A673 (cell line): Measurements from ENCODE around the gene KRTAP19-4. TPM values are rescaled to one million over a fixed set of nuclear protein-coding genes. Genes with fewer than 3 reads are reported as not detected.

Experiments
- BruUV-seq: library from RNA; stranded (reverse); fragments of 400-500 nt; replicated peaks from 2 replicates; lab custom pipeline; 2021; lab: Mats Ljungman, UMichigan
- CTCF ChIA-PET: fragments of 300-600 bp; sonication (Branson Sonifier 250); formaldehyde crosslinking; loops from one replicate; lab custom pipeline; 2022; ENCODE audit warnings: antibody characterized with exemption; lab: Charles Lee
- POLR2A ChIA-PET: fragments of 300-600 bp; sonication (Branson Sonifier 250); formaldehyde crosslinking; loops from one replicate; lab custom pipeline; 2022; ENCODE audit warnings: antibody characterized with exemption; ENCODE audit not compliant: low non-redundant PET; lab: Charles Lee
- DNase-seq: peaks from one replicate; pipeline ENCODE4 v3.0.0-alpha.2; 2015; ENCODE audit warnings: low spot score
- H3K27ac ChIP-seq: fragments of 200-600 bp; sonication (generic); 2 replicates; pipeline ENCODE4 v1.5.1; 2016; ENCODE audit warnings: mixed run types, low read depth, mild to moderate bottlenecking, mixed read lengths, antibody characterized with exemption, low read length; ENCODE audit not compliant: poor library complexity, severe bottlenecking
- H3K27me3 ChIP-seq: fragments of 200-600 bp; sonication (generic); replicated peaks from 2 replicates; pipeline ENCODE4 v1.6.1; 2017; ENCODE audit warnings: mixed run types, low read depth, mild to moderate bottlenecking, mixed read lengths, antibody characterized with exemption, low read length; ENCODE audit not compliant: insufficient read depth, poor library complexity
- H3K36me3 ChIP-seq: fragments of 200-600 bp; sonication (generic); 2 replicates; pipeline ENCODE4 v1.6.1; 2016; ENCODE audit warnings: mixed run types, mild to moderate bottlenecking, mixed read lengths, antibody characterized with exemption, low read length; ENCODE audit not compliant: insufficient read depth, poor library complexity, severe bottlenecking
- H3K4me1 ChIP-seq: fragments of 200-600 bp; sonication (generic); 2 replicates; pipeline ENCODE4 v1.6.1; 2017; ENCODE audit warnings: mixed run types, mild to moderate bottlenecking, mixed read lengths, antibody characterized with exemption, low read length; ENCODE audit not compliant: insufficient read depth, poor library complexity, severe bottlenecking
- H3K4me3 ChIP-seq: fragments of 200-600 bp; sonication (generic); 2 replicates; pipeline ENCODE4 v1.5.1; 2016; ENCODE audit warnings: low read depth, mixed run types, mild to moderate bottlenecking, mixed read lengths, low read length; ENCODE audit not compliant: poor library complexity, severe bottlenecking
- H3K9me3 ChIP-seq: fragments of 200-600 bp; sonication (generic); 2 replicates; pipeline ENCODE4 v1.6.1; 2016; ENCODE audit warnings: mixed run types, low read depth, mild to moderate bottlenecking, mixed read lengths, antibody characterized with exemption, low read length; ENCODE audit not compliant: poor library complexity, severe bottlenecking
- EZH2 ChIP-seq: fragments of 200-600 bp; sonication (generic); IDR thresholded peaks from 2 replicates; pipeline ENCODE4 v1.6.1; 2017; ENCODE audit warnings: borderline replicate concordance, low read depth, mild to moderate bottlenecking, mixed read lengths, antibody characterized with exemption, low read length; ENCODE audit not compliant: poor library complexity, severe bottlenecking
- intact Hi-C: fragments of 100-400 bp; cut with micrococcal nuclease; formaldehyde crosslinking; loops from one replicate; pipeline ENCODE4 v1.10.0; 2022; ENCODE audit not compliant: unreplicated experiment
- total RNA-seq: library from RNA; stranded (reverse); gene quantifications from 2 replicates; pipeline ENCODE4 v1.2.3, GENCODE V29; 2021
- TF ChIP-seq, protein P1 (sequence below): fragments of 300-800, 200-600 bp; sonication (generic); conservative IDR thresholded peaks from 2 replicates; pipeline ENCODE4 v1.5.1; 2017; ENCODE audit warnings: low read depth, mild to moderate bottlenecking, antibody characterized with exemption, low read length, moderate library complexity, mixed read lengths

KRTAP19-4 gene
- total RNA-seq, 1 experiment from 2014 or later, result not detected

GRCh38 chr21:30491963-30492428 is 5.0 kb downstream of the KRTAP19-4 start, which contains the start of gene KRTAP19-3:
KRTAP19-3 (minus strand) TSS chr21:30492013; CDS start chr21:30491957, 56 bp downstream.
- DNase-seq, result no peak
- ChIA-PET CTCF (no interaction called here), POLR2A (no interaction called here)
- Histone ChIP-seq H3K36me3 (no peaks in the 10 kb centered on the region), H3K4me1 (no peaks in the 10 kb centered on the region), H3K27ac (no peak within 1 kb of the TSS), H3K27me3 (no peaks in the 10 kb centered on the region), H3K4me3 (no peak within 1 kb of the TSS), H3K9me3 (peaks cover 5% of the 10 kb centered on the region)
- BruUV-seq, result no TSS peak
- TF ChIP-seq, protein P1, sequence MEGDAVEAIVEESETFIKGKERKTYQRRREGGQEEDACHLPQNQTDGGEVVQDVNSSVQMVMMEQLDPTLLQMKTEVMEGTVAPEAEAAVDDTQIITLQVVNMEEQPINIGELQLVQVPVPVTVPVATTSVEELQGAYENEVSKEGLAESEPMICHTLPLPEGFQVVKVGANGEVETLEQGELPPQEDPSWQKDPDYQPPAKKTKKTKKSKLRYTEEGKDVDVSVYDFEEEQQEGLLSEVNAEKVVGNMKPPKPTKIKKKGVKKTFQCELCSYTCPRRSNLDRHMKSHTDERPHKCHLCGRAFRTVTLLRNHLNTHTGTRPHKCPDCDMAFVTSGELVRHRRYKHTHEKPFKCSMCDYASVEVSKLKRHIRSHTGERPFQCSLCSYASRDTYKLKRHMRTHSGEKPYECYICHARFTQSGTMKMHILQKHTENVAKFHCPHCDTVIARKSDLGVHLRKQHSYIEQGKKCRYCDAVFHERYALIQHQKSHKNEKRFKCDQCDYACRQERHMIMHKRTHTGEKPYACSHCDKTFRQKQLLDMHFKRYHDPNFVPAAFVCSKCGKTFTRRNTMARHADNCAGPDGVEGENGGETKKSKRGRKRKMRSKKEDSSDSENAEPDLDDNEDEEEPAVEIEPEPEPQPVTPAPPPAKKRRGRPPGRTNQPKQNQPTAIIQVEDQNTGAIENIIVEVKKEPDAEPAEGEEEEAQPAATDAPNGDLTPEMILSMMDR, result no peak
- TF ChIP-seq EZH2, result no peak
- intact Hi-C loops, result no loop called here

- H3K4me1 ChIP-seq, result no peaks in the 10 kb centered on the region
- intact Hi-C loops, result no loop called here
- no peaks in the 10 kb centered on the region for H3K36me3 ChIP-seq
- H3K27me3 ChIP-seq, result no peaks in the 10 kb centered on the region
- CTCF ChIA-PET, result no interaction called here
- peaks cover 7% of the 10 kb centered on the region for H3K9me3 ChIP-seq
- H3K27ac ChIP-seq, result no peak within 1 kb of the TSS
- POLR2A ChIA-PET, result no interaction called here
- H3K4me3 ChIP-seq, result no peak within 1 kb of the TSS
- no peak for TF ChIP-seq EZH2
- TF ChIP-seq, protein P1, result no peak
- no TSS peak for BruUV-seq
- no peak for DNase-seq
Observed at GRCh38 chr21:30487336-30487735, 9.6 kb downstream of the KRTAP19-4 start, which contains the start of gene KRTAP19-2. KRTAP19-2 (minus strand) TSS chr21:30487436; CDS start chr21:30487348, 88 bp downstream.

GRCh38 chr21:30486180-30486579 is 10.8 kb downstream of the KRTAP19-4 start:
- no peaks in the 10 kb centered on the region for H3K27me3 ChIP-seq
- POLR2A ChIA-PET, result no interaction called here
- intact Hi-C loops, result no loop called here
- H3K4me3 ChIP-seq, result no peak overlapping the region
- no peak overlapping the region for H3K27ac ChIP-seq
- no peaks in the 10 kb centered on the region for H3K36me3 ChIP-seq
- peaks cover 7% of the 10 kb centered on the region for H3K9me3 ChIP-seq
- no TSS peak for BruUV-seq
- CTCF ChIA-PET, result no interaction called here
- DNase-seq, result no peak
- H3K4me1 ChIP-seq, result no peaks in the 10 kb centered on the region
- TF ChIP-seq, protein P1, result no peak
- TF ChIP-seq EZH2, result no peak
